GM12878 (cell line): ENCODE measurements around the gene VWA8. TPM values are rescaled to one million over a fixed set of nuclear protein-coding genes. Genes with fewer than 3 reads are reported as not detected.

Source experiments
- ATAC-seq: fragments of 200-7000 bp; cut with Tn5 transposase; 3 replicates; pipeline ENCODE4 v1.9.1; 2020; ENCODE audit warnings: mild to moderate bottlenecking, moderate library complexity
- BruUV-seq: library from RNA; stranded (reverse); fragments of 400-500 nt; replicated peaks from 2 replicates; lab custom pipeline; 2021; lab: Mats Ljungman, UMichigan
- CTCF ChIA-PET: fragments of 300-600 bp; sonication (Branson Sonifier 250); formaldehyde crosslinking; extraction: SDS; loops from one replicate; lab custom pipeline; 2021; ENCODE audit warnings: inconsistent platforms; lab: Yijun Ruan, JAX
- POLR2A ChIA-PET: fragments of 350-600 bp; formaldehyde crosslinking; extraction: SDS; loops from one replicate; lab custom pipeline; 2021; ENCODE audit warnings: inconsistent platforms; lab: Charles Lee
- RAD21 ChIA-PET: fragments of 300-600 bp; sonication (Branson Sonifier 250); formaldehyde crosslinking; loops from one replicate; lab custom pipeline; 2023; ENCODE audit warnings: antibody characterized with exemption; ENCODE audit not compliant: unreplicated experiment; lab: Charles Lee
- SMC1A ChIA-PET: fragments of 300-600 bp; sonication (Branson Sonifier 250); formaldehyde crosslinking; loops from one replicate; lab custom pipeline; 2023; ENCODE audit not compliant: unreplicated experiment, uncharacterized antibody; lab: Charles Lee
- DNase-seq: peaks from one replicate; pipeline ENCODE4 v3.0.0-alpha.2; 2011; ENCODE audit warnings: low read depth, low spot score
- FAIRE-seq: peaks from 3 replicates; lab custom pipeline; 2011; peaks lifted over from hg19 to GRCh38; lab: Jason Lieb, UNC
- H2AFZ ChIP-seq: 2 replicates; pipeline ENCODE4 v1.6.0; 2011; ENCODE audit warnings: low read depth, low read length, control low read depth; ENCODE audit not compliant: control insufficient read depth
- H3K27ac ChIP-seq: 2 replicates; pipeline ENCODE4 v1.5.1; 2011; ENCODE audit warnings: control low read depth; ENCODE audit not compliant: control insufficient read depth, insufficient read depth
- H3K27me3 ChIP-seq, 2 experiments: replicated peaks in 1 of 2; 2 replicates each; pipeline versions ENCODE4 v1.6.0 to v1.6.1; 2011; ENCODE audit warnings: low read length in 1 of 2; ENCODE audit not compliant: control insufficient read depth in 2 of 2, insufficient read depth in 2 of 2
- H3K36me3 ChIP-seq, 2 experiments: 2 replicates each; pipeline ENCODE4 v1.5.1; 2011; ENCODE audit warnings: low read length in 1 of 2; ENCODE audit not compliant: control insufficient read depth in 2 of 2, insufficient read depth in 2 of 2
- H3K4me1 ChIP-seq: 2 replicates; pipeline ENCODE4 v1.6.1; 2011; ENCODE audit warnings: mild to moderate bottlenecking, low read length, moderate library complexity, mixed read lengths; ENCODE audit not compliant: control insufficient read depth, insufficient read depth
- H3K4me2 ChIP-seq: 2 replicates; pipeline ENCODE4 v1.6.0; 2011; ENCODE audit warnings: control low read depth; ENCODE audit not compliant: control insufficient read depth, insufficient read depth
- H3K4me3 ChIP-seq: fragments of 200-600 bp; sonication (generic); 2 replicates; pipeline ENCODE4 v1.5.1; 2016
- H3K79me2 ChIP-seq: 2 replicates; pipeline ENCODE4 v1.6.0; 2011; ENCODE audit warnings: low read length; ENCODE audit not compliant: control insufficient read depth, insufficient read depth
- H3K9ac ChIP-seq: 2 replicates; pipeline ENCODE4 v1.8.0; 2011; ENCODE audit warnings: low read length, control low read depth, mixed read lengths; ENCODE audit not compliant: control insufficient read depth, insufficient read depth
- H3K9me3 ChIP-seq: replicated peaks from 3 replicates; pipeline ENCODE4 v1.5.1; 2011; ENCODE audit warnings: mild to moderate bottlenecking, low read length; ENCODE audit not compliant: control insufficient read depth, insufficient read depth
- H4K20me1 ChIP-seq: 2 replicates; pipeline ENCODE4 v1.6.0; 2011; ENCODE audit not compliant: control insufficient read depth, insufficient read depth
- CEBPB ChIP-seq, 2 experiments: fragments of 150-350 bp in 1 of 2; IDR thresholded peaks; 2 replicates each; pipeline ENCODE4 v1.6.1; 2012 to 2014; ENCODE audit warnings: low read depth in 2 of 2, low read length in 2 of 2, borderline replicate concordance in 1 of 2, inconsistent platforms in 1 of 2
- EZH2 ChIP-seq: IDR thresholded peaks from 2 replicates; pipeline ENCODE4 v1.6.1; 2012; ENCODE audit warnings: low read depth, mild to moderate bottlenecking, control low read depth, inconsistent platforms, low read length, borderline replicate concordance; ENCODE audit not compliant: control insufficient read depth
- MAX ChIP-seq: IDR thresholded peaks from 2 replicates; pipeline ENCODE4 v1.6.1; 2012; ENCODE audit warnings: low read depth, low read length, improper control_type of control experiment
- ZBTB33 ChIP-seq: fragments of 450-650 bp; IDR thresholded peaks from 2 replicates; pipeline ENCODE4 v1.6.1; 2017; ENCODE audit warnings: mild to moderate bottlenecking
- WGBS: methylation state at CpG from one replicate; pipeline ENCODE4 v1.1.6; 2016; ENCODE audit warnings: low lambda C conversion rate; ENCODE audit not compliant: insufficient replicate concordance, insufficient coverage; ENCODE audit errors: missing lambda C conversion rate; 5-methylcytosine and 5-hydroxymethylcytosine counted together
- in situ Hi-C: fragments of 300-500 bp; cut with MboI; formaldehyde crosslinking; loops from 9 replicates; pipeline ENCODE4 v1.14.3; 2018; ENCODE audit warnings: mixed read lengths
- intact Hi-C: fragments of 100-400 bp; cut with micrococcal nuclease; formaldehyde crosslinking; loops from one replicate; pipeline ENCODE4 v1.14.2; 2022; ENCODE audit not compliant: unreplicated experiment
- polyA plus RNA-seq, 11 experiments: library from polyadenylated mRNA; depleted of rRNA in 4 of 11; unstranded in 6 of 11; stranded (reverse) in 5 of 11; fragments of >200 nt; fragmentation: Nextera tagmentation in 4 of 11; fragmentation: Illumina TruSeq in 1 of 11; extraction: Ambion mirVana in 4 of 11; extraction: Trizol in 1 of 11; gene quantifications; 1 replicate in 1 of 11; 2 replicates in 10 of 11; pipeline versions ENCODE4 v1.2.1 to v1.2.3, GENCODE V29; 2011 to 2016; ENCODE audit warnings: inconsistent platforms in 2 of 11, missing spikeins in 2 of 11, low read depth in 1 of 11
- total RNA-seq, 4 experiments: library from RNA; depleted of rRNA in 3 of 4; stranded (reverse); fragments of >200 nt in 3 of 4; fragmentation: Illumina TruSeq in 1 of 4; extraction: Trizol in 1 of 4; gene quantifications; 2 replicates each; pipeline versions ENCODE4 v1.2.1 to v1.2.3, GENCODE V29; 2013 to 2021

The VWA8 gene
- total and polyA plus RNA-seq, 10 of the 15 experiments (the other 5 are each of a cell fraction or from before 2014, with no cell fraction given): 3.0 to 21.8 (median 13.5) TPM

GRCh38 chr13:41788552-41788951 is 172.4 kb downstream of the VWA8 start:
- H3K9me3 ChIP-seq: no peaks in the 10 kb centered on the region
- ChIA-PET POLR2A (no interaction called here), RAD21 (no interaction called here), SMC1A (interaction anchor here (0.8 to 1.3 kb wide), 3 partner anchors 9 to 108 kb away, joined by 3 to 6 read pairs (median 3); no protein-coding TSS in a partner anchor), CTCF (no interaction called here)
- intact Hi-C loops (no loop called here), in situ Hi-C loops (no loop called here)
- TF ChIP-seq CEBPB (IDR thresholded peaks at IDR 0.05; ENCODE audit: borderline replicate concordance in 1 of 2, low read depth in 2 of 2, low read length in 2 of 2) (no peak), MAX (no peak), ZBTB33 (no peak), EZH2 (no peak)
- BruUV-seq: no TSS peak
- no peaks in the 10 kb centered on the region; a peak in 1 of 4 replicates for H3K36me3 ChIP-seq
- no peak overlapping the region for H3K4me2 ChIP-seq
- H3K27ac ChIP-seq: no peak overlapping the region
- no peak overlapping the region for H3K9ac ChIP-seq
- H3K27me3 ChIP-seq: no peaks in the 10 kb centered on the region
- DNase-seq (no peak), FAIRE-seq (no peak), ATAC-seq (no peak)
- WGBS: 81% methylated on average over 4 of the region's 4 CpGs
- H2AFZ ChIP-seq: no peak overlapping the region
- H4K20me1 ChIP-seq: no peaks in the 10 kb centered on the region
- H3K4me1 ChIP-seq: no peaks in the 10 kb centered on the region
- H3K4me3 ChIP-seq: no peak overlapping the region
- H3K79me2 ChIP-seq: no peaks in the 10 kb centered on the region
